H1 (cell line): ENCODE measurements around the gene AKR1B1. TPM values are rescaled to one million over a fixed set of nuclear protein-coding genes. Genes with fewer than 3 reads are reported as not detected.

ENCODE experiments used
- CTCF ChIA-PET: fragments of 300-600 bp; sonication (Branson Sonifier 250); formaldehyde crosslinking; loops from one replicate; lab custom pipeline; 2021; ENCODE audit not compliant: partially characterized antibody; lab: Charles Lee
- POLR2A ChIA-PET: fragments of 300-600 bp; sonication (Branson Sonifier 250); formaldehyde crosslinking; loops from one replicate; lab custom pipeline; 2021; ENCODE audit warnings: inconsistent platforms; ENCODE audit not compliant: partially characterized antibody; lab: Charles Lee
- DNase-seq, 2 experiments: peaks; one replicate each; pipeline versions ENCODE4 v3.0.0 to v3.0.0-alpha.2; 2010 to 2022; ENCODE audit warnings: low spot score in 2 of 2, low read depth in 1 of 2, mixed read lengths in 1 of 2
- FAIRE-seq: peaks from 2 replicates; lab custom pipeline; 2011; peaks lifted over from hg19 to GRCh38; lab: Jason Lieb, UNC
- H2AFZ ChIP-seq: 2 replicates; pipeline ENCODE4 v1.8.1; 2012; ENCODE audit warnings: low read length, inconsistent platforms
- H2AK5ac ChIP-seq: 2 replicates; pipeline ENCODE4 v1.6.1; 2013; ENCODE audit warnings: low read depth, low read length
- H2BK120ac ChIP-seq: replicated peaks from 2 replicates; pipeline ENCODE3; 2013; ENCODE audit warnings: low read depth, low read length, inconsistent platforms
- H2BK12ac ChIP-seq: 2 replicates; pipeline ENCODE4 v1.6.1; 2013; ENCODE audit warnings: low read depth, low read length
- H2BK15ac ChIP-seq: 2 replicates; pipeline ENCODE4 v1.6.1; 2013; ENCODE audit warnings: low read length
- H2BK20ac ChIP-seq: 2 replicates; pipeline ENCODE4 v1.6.1; 2013; ENCODE audit warnings: low read length
- H2BK5ac ChIP-seq: 2 replicates; pipeline ENCODE4 v1.6.1; 2013; ENCODE audit warnings: low read depth, low read length
- H3K14ac ChIP-seq: 2 replicates; pipeline ENCODE4 v1.6.1; 2013; ENCODE audit warnings: inconsistent platforms; ENCODE audit not compliant: insufficient read length
- H3K18ac ChIP-seq: 2 replicates; pipeline ENCODE4 v1.6.1; 2013; ENCODE audit warnings: low read length; ENCODE audit errors: extremely low read depth
- H3K23ac ChIP-seq: 2 replicates; pipeline ENCODE4 v1.6.1; 2013; ENCODE audit warnings: inconsistent platforms; ENCODE audit not compliant: insufficient read length
- H3K23me2 ChIP-seq: 2 replicates; pipeline ENCODE4 v1.6.1; 2013; ENCODE audit warnings: low read depth, low read length
- H3K27ac ChIP-seq: 2 replicates; pipeline ENCODE4 v1.6.1; 2011; ENCODE audit warnings: low read depth, low read length, inconsistent platforms
- H3K27me3 ChIP-seq, 4 experiments: replicated peaks in 1 of 4; 1 replicate in 1 of 4; 2 replicates in 3 of 4; pipeline versions ENCODE4 v1.6.1 to v1.8.1; 2011 to 2013; ENCODE audit warnings: low read length in 3 of 4, mild to moderate bottlenecking in 3 of 4, inconsistent platforms in 2 of 4, mixed read lengths in 2 of 4, moderate library complexity in 1 of 4; ENCODE audit not compliant: control insufficient read depth in 3 of 4, insufficient read depth in 3 of 4; ENCODE audit errors: extremely low read depth in 1 of 4
- H3K36me3 ChIP-seq, 4 experiments: 2 replicates each; pipeline versions ENCODE4 v1.6.1 to v1.8.1; 2011 to 2013; ENCODE audit warnings: mild to moderate bottlenecking in 4 of 4, low read length in 3 of 4, moderate library complexity in 2 of 4, control low read depth in 1 of 4, inconsistent platforms in 1 of 4; ENCODE audit not compliant: insufficient read depth in 4 of 4, control insufficient read depth in 2 of 4
- H3K4ac ChIP-seq: replicated peaks from 2 replicates; pipeline ENCODE3; 2013; ENCODE audit warnings: low read length, low read depth, mixed read lengths, inconsistent platforms; ENCODE audit not compliant: insufficient read length
- H3K4me1 ChIP-seq, 4 experiments: replicated peaks in 1 of 4; 1 replicate in 1 of 4; 2 replicates in 3 of 4; pipeline versions ENCODE4 v1.6.1 to v1.8.1; 2011 to 2013; ENCODE audit warnings: low read length in 3 of 4, inconsistent platforms in 2 of 4, mixed read lengths in 1 of 4; ENCODE audit not compliant: insufficient read depth in 4 of 4, control insufficient read depth in 3 of 4
- H3K4me2 ChIP-seq, 2 experiments: 2 replicates each; pipeline versions ENCODE4 v1.6.1 to v1.8.1; 2011 to 2013; ENCODE audit warnings: low read depth in 2 of 2, low read length in 2 of 2, control low read depth in 1 of 2, inconsistent platforms in 1 of 2, mild to moderate bottlenecking in 1 of 2; ENCODE audit not compliant: insufficient read depth in 1 of 2
- H3K4me3 ChIP-seq, 4 experiments: fragments of 200-600, 300-600 bp in 1 of 4; sonication (generic), shearing (Covaris generic), sonication (Bioruptor Twin) in 1 of 4; 2 replicates each; pipeline versions ENCODE4 v1.5.1 to v1.8.1; 2011 to 2016; ENCODE audit warnings: low read length in 4 of 4, low read depth in 3 of 4, control low read depth in 2 of 4, inconsistent platforms in 2 of 4, mild to moderate bottlenecking in 2 of 4, mixed read lengths in 1 of 4, moderate library complexity in 1 of 4; ENCODE audit not compliant: insufficient read depth in 2 of 4; ENCODE audit errors: extremely low read depth in 1 of 4
- H3K56ac ChIP-seq: replicated peaks from 2 replicates; pipeline ENCODE3; 2013; ENCODE audit warnings: low read depth, mild to moderate bottlenecking, mixed read lengths, low read length, inconsistent platforms; ENCODE audit not compliant: insufficient read length
- H3K79me1 ChIP-seq: 2 replicates; pipeline ENCODE4 v1.6.1; 2013; ENCODE audit warnings: low read depth, low read length, control low read depth
- H3K79me2 ChIP-seq, 2 experiments: 2 replicates each; pipeline versions ENCODE4 v1.6.1 to v1.8.1; 2012 to 2013; ENCODE audit warnings: low read length in 2 of 2, mild to moderate bottlenecking in 2 of 2, inconsistent platforms in 1 of 2; ENCODE audit not compliant: insufficient read depth in 2 of 2, control insufficient read depth in 1 of 2
- H3K9ac ChIP-seq, 4 experiments: replicated peaks in 1 of 4; 1 replicate in 1 of 4; 2 replicates in 3 of 4; pipeline versions ENCODE4 v1.6.1 to v1.8.1; 2011 to 2013; ENCODE audit warnings: low read depth in 3 of 4, low read length in 3 of 4, control low read depth in 2 of 4, mild to moderate bottlenecking in 2 of 4, moderate library complexity in 2 of 4, inconsistent platforms in 1 of 4; ENCODE audit errors: extremely low read depth in 1 of 4
- H3K9me3 ChIP-seq, 2 experiments: 2 replicates each; pipeline versions ENCODE4 v1.6.1 to v1.8.1; 2012 to 2013; ENCODE audit warnings: mild to moderate bottlenecking in 2 of 2, moderate library complexity in 2 of 2, control low read depth in 1 of 2, inconsistent platforms in 1 of 2, low read depth in 1 of 2, low read length in 1 of 2, mixed read lengths in 1 of 2; ENCODE audit not compliant: insufficient read depth in 2 of 2
- H4K20me1 ChIP-seq, 2 experiments: replicated peaks in 1 of 2; 2 replicates each; pipeline versions ENCODE3 to v1.8.1; 2011 to 2013; ENCODE audit warnings: inconsistent platforms in 2 of 2, low read length in 2 of 2, mild to moderate bottlenecking in 1 of 2; ENCODE audit not compliant: insufficient read depth in 2 of 2, control insufficient read depth in 1 of 2
- H4K5ac ChIP-seq: 2 replicates; pipeline ENCODE4 v1.6.1; 2013; ENCODE audit warnings: low read length, low read depth, mixed read lengths, inconsistent platforms; ENCODE audit not compliant: insufficient read length
- H4K8ac ChIP-seq: 2 replicates; pipeline ENCODE4 v1.8.0; 2013; ENCODE audit warnings: mild to moderate bottlenecking, moderate library complexity, low read length, inconsistent platforms; ENCODE audit not compliant: insufficient read depth; ENCODE audit errors: extremely low read depth
- H4K91ac ChIP-seq: replicated peaks from 2 replicates; pipeline ENCODE3; 2013; ENCODE audit warnings: low read length, mixed read lengths, inconsistent platforms; ENCODE audit not compliant: insufficient read length
- BRCA1 ChIP-seq: IDR thresholded peaks from 2 replicates; pipeline ENCODE4 v1.6.1; 2012; ENCODE audit warnings: low read depth, low read length, improper control_type of control experiment
- EP300 ChIP-seq, 2 experiments: IDR thresholded peaks; 1 replicate in 1 of 2; 2 replicates in 1 of 2; pipeline ENCODE4 v1.6.1; 2011 to 2012; ENCODE audit warnings: low read depth in 2 of 2, low read length in 2 of 2, mild to moderate bottlenecking in 2 of 2, borderline replicate concordance in 1 of 2, inconsistent platforms in 1 of 2, moderate library complexity in 1 of 2
- GABPA ChIP-seq: IDR thresholded peaks from 2 replicates; pipeline ENCODE4 v1.6.1; 2011; ENCODE audit warnings: mild to moderate bottlenecking, low read length, moderate library complexity, borderline replicate concordance; ENCODE audit not compliant: insufficient read depth
- POLR2A ChIP-seq, 2 experiments: IDR thresholded peaks; 1 replicate in 1 of 2; 2 replicates in 1 of 2; pipeline ENCODE4 v1.6.1; 2011; ENCODE audit warnings: low read depth in 2 of 2, low read length in 2 of 2, mild to moderate bottlenecking in 2 of 2; ENCODE audit errors: control extremely low read depth in 1 of 2
- SP4 ChIP-seq: IDR thresholded peaks from 2 replicates; pipeline ENCODE4 v1.6.1; 2012; ENCODE audit warnings: low read length, inconsistent platforms
- ZNF274 ChIP-seq: IDR thresholded peaks from 2 replicates; pipeline ENCODE4 v1.7.0; 2012; ENCODE audit warnings: low read length, borderline replicate concordance; ENCODE audit errors: extremely low read depth
- WGBS, 2 experiments: shearing (Covaris generic) in 1 of 2; methylation state at CpG; one replicate each; pipeline versions ENCODE4 v1.1.6 to v1.1.7; 2013 to 2015; ENCODE audit warnings: low lambda C conversion rate in 2 of 2, mixed read lengths in 2 of 2, inconsistent platforms in 1 of 2, low coverage in 1 of 2, missing lambda C conversion rate in 1 of 2; ENCODE audit not compliant: insufficient replicate concordance in 2 of 2, insufficient coverage in 1 of 2, insufficient read length in 1 of 2; ENCODE audit errors: extremely low coverage in 1 of 2, missing lambda C conversion rate in 1 of 2; 5-methylcytosine and 5-hydroxymethylcytosine counted together
- polyA plus RNA-seq, 7 experiments: library from polyadenylated mRNA; depleted of rRNA in 3 of 7; stranded (reverse) in 5 of 7; unstranded in 2 of 7; fragments of >200 nt in 5 of 7; fragments of 200-250 nt in 2 of 7; gene quantifications; 1 replicate in 5 of 7; 2 replicates in 1 of 7; 4 replicates in 1 of 7; pipeline versions ENCODE4 v1.2.1 to v1.2.3, GENCODE V29; 2011 to 2013; ENCODE audit warnings: missing spikeins in 2 of 7, mixed read lengths in 2 of 7
- total RNA-seq: library from RNA; stranded (reverse); fragmentation: NEBNext Ultra II Directional; extraction: Animal tissue kit (Norgen Biotek cat#: 25700); gene quantifications from 2 replicates; pipeline ENCODE4 v1.2.1, GENCODE V29; 2021

AKR1B1 gene
- total and polyA plus RNA-seq, 2 of the 8 experiments (the other 6 are each of a cell fraction or from before 2014, with no cell fraction given): 195 to 273 TPM

DNA sequence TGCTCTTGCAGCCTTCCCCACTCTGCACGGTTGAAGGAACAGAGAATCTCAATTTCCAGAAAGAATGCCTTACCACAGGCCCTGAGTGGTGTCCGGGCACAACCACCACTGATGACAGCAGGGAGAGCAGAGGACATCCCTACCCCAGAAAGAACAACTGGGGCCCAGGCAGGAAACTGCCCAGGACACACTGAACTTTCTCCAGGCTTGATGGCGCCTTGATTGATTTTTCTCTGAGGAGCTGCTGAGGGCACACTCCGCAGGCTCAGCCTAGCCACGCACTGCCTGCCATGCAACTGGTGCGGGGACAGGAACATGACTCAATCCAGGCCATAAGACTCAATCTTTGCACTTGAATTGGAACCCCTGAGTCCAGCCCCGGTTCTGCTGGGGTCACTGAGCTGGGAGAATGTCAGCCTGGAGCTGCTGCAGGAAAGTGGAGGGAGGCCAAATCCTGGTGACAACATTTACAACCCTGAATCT is 5.9 kb downstream of the AKR1B1 start:
- H2BK5ac ChIP-seq: no peak overlapping the region
- no peak overlapping the region for H3K27ac ChIP-seq
- no peaks in the 10 kb centered on the region for H3K27me3 ChIP-seq
- H3K14ac ChIP-seq: no peak overlapping the region
- H4K20me1 ChIP-seq: peaks cover 12 to 24% of the 10 kb centered on the region in 2 experiments
- no peak overlapping the region for H3K56ac ChIP-seq
- H3K23me2 ChIP-seq: peaks cover 4% of the 10 kb centered on the region; the same call in 1 of the 2 replicates
- H3K4me3 ChIP-seq: no peak overlapping the region
- no peak overlapping the region for H3K4me2 ChIP-seq
- peaks cover 0 to 4% (median 0%) of the 10 kb centered on the region in 4 experiments; a peak in 3 of 7 replicates for H3K4me1 ChIP-seq
- DNase-seq: no peak
- H3K23ac ChIP-seq: no peak overlapping the region
- H3K18ac ChIP-seq: no peak overlapping the region
- H3K79me1 ChIP-seq: peaks cover 8% of the 10 kb centered on the region
- no peak overlapping the region for H2AK5ac ChIP-seq
- no peak for FAIRE-seq
- peaks cover 18 to 42% (median 28%) of the 10 kb centered on the region in 4 experiments for H3K36me3 ChIP-seq
- no peaks in the 10 kb centered on the region for H3K9me3 ChIP-seq
- peaks cover 0 to 48% of the 10 kb centered on the region in 2 experiments; a peak in 3 of 4 replicates for H3K79me2 ChIP-seq
- no peak overlapping the region for H2BK20ac ChIP-seq
- no peak overlapping the region for H2BK15ac ChIP-seq
- no peak overlapping the region for H2BK12ac ChIP-seq
- no peak overlapping the region for H4K5ac ChIP-seq
- CTCF ChIA-PET: interaction anchor here (0.8 to 2.2 kb wide), 8 partner anchors 14 to 153 kb away, joined by 3 to 12 read pairs (median 4); no protein-coding TSS in a partner anchor
- H4K8ac ChIP-seq: no peak overlapping the region
- POLR2A ChIA-PET: interaction anchor here (0.9 kb wide), 1 partner anchor 18 kb away, joined by 3 read pairs; no protein-coding TSS in a partner anchor
- no peak overlapping the region; a peak in 2 of 7 replicates for H3K9ac ChIP-seq
- no peak overlapping the region for H3K4ac ChIP-seq
- no peak overlapping the region for H2AFZ ChIP-seq
- 97% methylated on average over 7 of the region's 7 CpGs; no CpG with 5 or more reads in 1 of the 2 experiments for WGBS, 2 experiments
- H2BK120ac ChIP-seq: no peak overlapping the region
- H4K91ac ChIP-seq: no peak overlapping the region
- no peak for TF ChIP-seq POLR2A (IDR thresholded peaks at IDR 0.05; ENCODE audit: control extremely low read depth in 1 of 2, low read depth in 2 of 2, low read length in 2 of 2)
- no peak for TF ChIP-seq EP300 (IDR thresholded peaks at IDR 0.05; ENCODE audit: borderline replicate concordance in 1 of 2, low read depth in 2 of 2, low read length in 2 of 2)
- TF ChIP-seq BRCA1: no peak
- TF ChIP-seq SP4: no peak
- TF ChIP-seq GABPA: no peak
- no peak for TF ChIP-seq ZNF274
